Measurements from ENCODE around the gene FEM1B. TPM values are rescaled to one million over a fixed set of nuclear protein-coding genes. Genes with fewer than 3 reads are reported as not detected.

Gene FEM1B
- total RNA-seq, 1 donor from 2014 or later, result 54.2 TPM

DNA sequence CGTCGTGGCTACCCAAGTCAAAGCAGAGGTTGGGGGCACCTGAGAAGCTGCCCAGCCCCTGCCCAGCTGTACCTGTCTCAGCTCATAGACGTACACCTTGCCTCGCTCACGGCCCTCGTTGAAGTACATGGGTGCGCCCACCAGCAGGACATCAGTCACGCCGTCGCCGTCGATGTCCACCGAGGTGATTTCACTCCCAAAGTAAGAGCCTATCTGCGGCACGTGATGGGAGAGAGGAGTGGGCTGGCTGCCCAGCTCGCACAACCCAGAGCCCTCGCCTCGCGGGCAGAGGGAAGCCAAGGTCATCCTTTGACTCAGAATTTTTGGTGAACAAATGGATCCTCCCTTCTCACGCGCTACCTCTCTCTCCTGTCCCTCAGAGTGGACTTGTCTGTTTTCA, 54.7 kb downstream of the FEM1B start:
- DNase-seq (ENCODE audit: extremely low spot score, unreplicated experiment), result no peak
- peaks cover 22% of the 10 kb centered on the region for H3K27me3 Mint-ChIP-seq
- H3K36me3 Mint-ChIP-seq, result no peaks in the 10 kb centered on the region
- peaks cover 35% of the 10 kb centered on the region for H3K4me1 Mint-ChIP-seq (ENCODE audit: unreplicated experiment)
- TF ChIP-seq, protein P1, sequence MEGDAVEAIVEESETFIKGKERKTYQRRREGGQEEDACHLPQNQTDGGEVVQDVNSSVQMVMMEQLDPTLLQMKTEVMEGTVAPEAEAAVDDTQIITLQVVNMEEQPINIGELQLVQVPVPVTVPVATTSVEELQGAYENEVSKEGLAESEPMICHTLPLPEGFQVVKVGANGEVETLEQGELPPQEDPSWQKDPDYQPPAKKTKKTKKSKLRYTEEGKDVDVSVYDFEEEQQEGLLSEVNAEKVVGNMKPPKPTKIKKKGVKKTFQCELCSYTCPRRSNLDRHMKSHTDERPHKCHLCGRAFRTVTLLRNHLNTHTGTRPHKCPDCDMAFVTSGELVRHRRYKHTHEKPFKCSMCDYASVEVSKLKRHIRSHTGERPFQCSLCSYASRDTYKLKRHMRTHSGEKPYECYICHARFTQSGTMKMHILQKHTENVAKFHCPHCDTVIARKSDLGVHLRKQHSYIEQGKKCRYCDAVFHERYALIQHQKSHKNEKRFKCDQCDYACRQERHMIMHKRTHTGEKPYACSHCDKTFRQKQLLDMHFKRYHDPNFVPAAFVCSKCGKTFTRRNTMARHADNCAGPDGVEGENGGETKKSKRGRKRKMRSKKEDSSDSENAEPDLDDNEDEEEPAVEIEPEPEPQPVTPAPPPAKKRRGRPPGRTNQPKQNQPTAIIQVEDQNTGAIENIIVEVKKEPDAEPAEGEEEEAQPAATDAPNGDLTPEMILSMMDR (conservative IDR thresholded peaks at IDR 0.05), result no peak
- no peak overlapping the region for H3K4me3 Mint-ChIP-seq
- no peaks in the 10 kb centered on the region for H3K9me3 Mint-ChIP-seq
- H3K27ac Mint-ChIP-seq, result no peak overlapping the region

DNA sequence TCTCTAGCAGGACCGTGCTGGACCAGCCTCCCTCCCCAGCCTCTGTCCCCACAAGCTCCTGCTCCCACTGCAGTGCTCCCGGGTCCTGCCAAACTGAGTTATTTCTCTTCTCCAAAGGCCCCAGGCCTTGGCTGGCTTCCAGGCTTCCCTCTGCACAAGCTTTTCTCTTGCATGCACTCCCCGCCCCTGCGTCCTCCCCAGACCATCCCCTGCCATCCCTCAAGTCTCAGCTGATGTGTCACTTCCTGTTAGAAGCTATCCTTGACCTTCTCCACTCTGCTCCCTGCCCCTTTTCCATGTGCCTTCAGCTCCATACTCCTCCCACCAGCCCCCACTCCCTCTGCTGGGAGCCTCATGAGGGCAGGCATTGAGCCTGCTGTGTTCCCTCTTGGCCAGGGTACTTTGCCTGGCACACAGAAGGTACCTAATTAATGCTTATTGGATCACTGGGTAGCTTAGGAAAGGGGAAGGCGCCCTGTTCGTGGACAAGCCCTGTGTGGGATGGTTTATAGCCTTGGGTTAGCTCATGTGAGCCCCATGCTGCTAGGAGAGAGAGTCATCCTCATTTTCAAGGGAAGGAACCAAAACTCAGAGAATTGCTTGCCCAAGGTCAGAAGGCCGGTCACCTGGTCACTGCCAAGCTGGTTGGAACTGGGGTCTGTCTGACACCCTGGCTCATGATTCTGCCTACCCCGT, 56.4 kb downstream of the FEM1B start:
- peaks cover 13% of the 10 kb centered on the region for H3K27me3 Mint-ChIP-seq
- H3K36me3 Mint-ChIP-seq, result no peaks in the 10 kb centered on the region
- peaks cover 35% of the 10 kb centered on the region for H3K4me1 Mint-ChIP-seq (ENCODE audit: unreplicated experiment)
- no peak overlapping the region for H3K4me3 Mint-ChIP-seq
- H3K9me3 Mint-ChIP-seq, result no peaks in the 10 kb centered on the region
- no peak overlapping the region for H3K27ac Mint-ChIP-seq
- DNase-seq (ENCODE audit: extremely low spot score, unreplicated experiment), result no peak
- TF ChIP-seq, protein P1 (conservative IDR thresholded peaks at IDR 0.05), result no peak

DNA sequence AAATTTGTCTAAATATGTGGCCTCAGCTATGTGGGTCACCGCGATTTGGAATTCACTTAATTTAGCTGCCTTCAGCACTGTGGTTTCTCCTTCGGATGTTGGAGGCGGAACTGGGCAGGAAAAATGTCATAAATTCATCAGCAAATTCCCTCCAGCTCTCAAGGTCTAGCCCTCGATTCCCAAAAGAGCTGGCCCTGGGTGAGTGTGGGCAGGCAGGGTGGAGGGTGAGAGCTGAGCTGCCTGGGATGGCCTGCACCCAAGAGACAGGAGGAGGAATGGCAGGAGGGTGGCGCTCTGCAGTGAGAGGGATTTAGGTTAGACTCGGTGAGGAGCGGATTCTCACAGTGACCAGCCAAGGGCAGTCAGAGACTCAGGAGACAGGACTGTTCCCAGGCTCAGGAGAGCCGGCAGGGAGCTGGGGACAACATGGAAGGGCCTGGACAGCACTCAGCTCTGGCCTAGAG, 57.1 kb downstream of the FEM1B start:
- no peak overlapping the region for H3K27ac Mint-ChIP-seq
- H3K9me3 Mint-ChIP-seq, result no peaks in the 10 kb centered on the region
- H3K4me3 Mint-ChIP-seq, result no peak overlapping the region
- peaks cover 11% of the 10 kb centered on the region for H3K27me3 Mint-ChIP-seq
- TF ChIP-seq, protein P1 (conservative IDR thresholded peaks at IDR 0.05), result no peak
- peaks cover 32% of the 10 kb centered on the region for H3K4me1 Mint-ChIP-seq (ENCODE audit: unreplicated experiment)
- H3K36me3 Mint-ChIP-seq, result no peaks in the 10 kb centered on the region
- no peak for DNase-seq (ENCODE audit: extremely low spot score, unreplicated experiment)

DNA sequence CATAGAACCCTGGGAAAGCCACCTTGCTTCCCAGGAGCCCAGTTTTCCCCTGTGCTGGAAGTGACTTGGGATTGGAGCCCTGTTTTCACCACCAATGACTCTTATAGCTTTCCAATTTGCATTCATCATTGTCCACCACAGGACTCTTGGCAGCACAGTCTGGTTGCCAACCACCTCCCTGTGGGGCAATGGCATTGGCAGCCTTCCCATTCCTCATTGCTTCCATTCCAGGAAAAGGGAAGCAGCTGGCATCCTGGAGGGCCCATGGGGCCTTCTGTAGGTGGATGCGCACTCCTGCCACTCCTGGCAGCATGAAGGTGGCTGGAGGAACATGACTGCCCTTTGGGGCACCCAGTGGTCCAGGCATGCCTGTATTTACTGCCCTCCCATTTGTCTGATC, 57.7 kb downstream of the FEM1B start:
- Mint-ChIP-seq H3K9me3 (no peaks in the 10 kb centered on the region), H3K4me1 (ENCODE audit: unreplicated experiment) (peaks cover 28% of the 10 kb centered on the region), H3K27me3 (peaks cover 11% of the 10 kb centered on the region), H3K36me3 (no peaks in the 10 kb centered on the region), H3K4me3 (no peak overlapping the region), H3K27ac (no peak overlapping the region)
- no peak for DNase-seq (ENCODE audit: extremely low spot score, unreplicated experiment)
- TF ChIP-seq, protein P1 (conservative IDR thresholded peaks at IDR 0.05), result no peak

DNA sequence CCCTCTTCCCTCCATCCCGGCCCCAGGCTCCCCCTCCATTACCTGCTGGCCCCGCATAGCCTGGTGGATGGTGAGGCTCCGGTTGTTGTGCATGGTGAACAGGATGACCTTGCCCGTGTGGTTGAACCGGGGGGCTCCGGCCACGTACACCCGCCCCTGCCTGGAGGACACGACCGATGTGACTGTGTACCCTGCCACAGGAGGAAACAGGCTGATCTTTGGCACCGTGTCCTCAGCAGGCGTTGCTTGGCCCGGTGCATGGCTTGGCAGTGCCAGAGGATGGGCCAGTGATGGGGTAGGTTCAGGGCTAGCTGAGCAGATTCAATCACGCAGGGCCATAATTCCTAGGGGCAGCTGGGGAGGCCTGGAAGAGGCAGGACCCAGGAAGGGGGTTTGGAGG, 58.1 kb downstream of the FEM1B start:
- Mint-ChIP-seq H3K27me3 (peaks cover 9% of the 10 kb centered on the region), H3K4me3 (no peak overlapping the region), H3K4me1 (ENCODE audit: unreplicated experiment) (peaks cover 30% of the 10 kb centered on the region), H3K27ac (no peak overlapping the region), H3K36me3 (no peaks in the 10 kb centered on the region), H3K9me3 (no peaks in the 10 kb centered on the region)
- DNase-seq (ENCODE audit: extremely low spot score, unreplicated experiment), result no peak
- TF ChIP-seq, protein P1 (conservative IDR thresholded peaks at IDR 0.05), result no peak
